ENCODE measurements around the gene TPH1.

- no peak for TF ChIP-seq POLR2AphosphoS5 (IDR thresholded peaks at IDR 0.05)
- no peak for TF ChIP-seq CTCF (IDR thresholded peaks at IDR 0.05; ENCODE audit: poor library complexity, severe bottlenecking)
- TF ChIP-seq TAF1 (IDR thresholded peaks at IDR 0.05; ENCODE audit: low read depth): no peak
- no peak for TF ChIP-seq REST (IDR thresholded peaks at IDR 0.05; ENCODE audit: borderline replicate concordance)
- no peak for TF ChIP-seq EP300 (conservative IDR thresholded peaks at IDR 0.05; ENCODE audit: poor library complexity, severe bottlenecking)
These were observed 47.9 kb upstream of the TPH1 start for GRCh38 chr11:18093959-18094358.

Measured in neural cell (in vitro differentiated cells).